Transverse colon (tissue), 3 donors: ENCODE measurements around the gene POU3F2.

Source experiments
- CTCF ChIP-seq, 5 experiments: fragments of 200-600 bp in 3 of 5; fragments of 450-650 bp in 2 of 5; sonication (generic) in 3 of 5; IDR thresholded peaks; 1 replicate in 2 of 5; 2 replicates in 3 of 5; pipeline ENCODE4 v1.5.1; 2016 to 2017; ENCODE audit warnings: antibody characterized with exemption in 5 of 5, inconsistent platforms in 3 of 5, mild to moderate bottlenecking in 2 of 5, moderate library complexity in 1 of 5
- EP300 ChIP-seq: sonication (generic); formaldehyde crosslinking; IDR thresholded peaks from one replicate; pipeline ENCODE4 v1.6.1; 2017; ENCODE audit warnings: antibody characterized with exemption, low read depth

GRCh38 chr6:98845211-98846020 is 11.0 kb downstream of the POU3F2 start:
- TF ChIP-seq CTCF (IDR thresholded peaks at IDR 0.05) (peak; percentile 77 to 82 (median 79)), EP300 (no peak)
